ENCODE results near the gene INTS14.
"Not testable (repeated sequence)": the region's sequence is repeated elsewhere in the genome, so short reads cannot be mapped to it uniquely, and the experiment has no call there.

Gene INTS14

DNA sequence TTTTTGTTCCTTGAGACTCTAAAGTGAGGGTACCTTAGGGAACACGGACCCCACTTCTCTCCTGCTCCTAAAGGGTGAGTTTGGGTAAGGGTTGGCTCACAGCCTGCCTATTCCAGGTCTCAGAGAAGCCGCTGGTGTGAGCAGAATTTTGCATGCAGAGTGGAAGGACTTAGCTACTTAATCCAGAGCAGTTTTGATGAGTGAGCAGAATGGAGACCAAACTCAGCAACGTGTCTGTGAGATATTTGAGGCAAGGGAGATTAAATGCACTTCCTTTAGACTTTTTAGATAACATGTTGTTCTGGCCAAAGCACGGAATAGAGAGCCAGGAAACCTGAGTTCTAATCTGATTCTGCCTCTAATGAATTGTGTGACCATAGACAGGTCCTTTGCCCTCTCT lies 15.9 kb upstream of the INTS14 start:
- Histone ChIP-seq H3K4me3 (ENCODE audit: low read length) (no peak overlapping the region), H3K4me1 (ENCODE audit: control insufficient read depth, insufficient read depth, low read length) (no peaks in the 10 kb centered on the region), H3K9me3 (ENCODE audit: control insufficient read depth, low read length) (no peaks in the 10 kb centered on the region), H3K27me3 (ENCODE audit: control insufficient read depth, insufficient read depth, low read length) (no peaks in the 10 kb centered on the region), H3K36me3 (ENCODE audit: control insufficient read depth, insufficient read depth, low read length) (no peaks in the 10 kb centered on the region), H3K9ac (ENCODE audit: low read length) (no peak overlapping the region)

DNA sequence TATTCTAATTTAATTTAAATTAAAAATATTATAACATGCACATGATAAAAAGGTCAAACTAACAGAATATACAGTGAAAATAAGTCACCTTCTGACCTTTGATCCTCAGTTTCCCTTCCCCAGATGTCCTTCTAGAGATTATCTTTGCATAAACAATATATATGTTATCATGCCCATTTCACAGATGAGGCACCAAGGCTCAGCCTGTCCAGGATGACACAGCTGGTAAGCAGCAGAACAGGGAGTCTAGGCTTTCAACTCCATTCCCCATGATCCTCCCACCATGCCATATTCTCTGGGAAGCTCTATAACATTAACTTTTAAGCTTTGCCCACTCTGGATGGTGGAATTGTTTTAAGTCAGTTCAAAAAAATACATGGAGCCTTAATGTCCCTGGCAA lies 12.2 kb upstream of the INTS14 start:
- Histone ChIP-seq H3K4me1 (ENCODE audit: control insufficient read depth, insufficient read depth, low read length) (no peaks in the 10 kb centered on the region), H3K4me3 (ENCODE audit: low read length) (no peak overlapping the region), H3K9me3 (ENCODE audit: control insufficient read depth, low read length) (no peaks in the 10 kb centered on the region), H3K27me3 (ENCODE audit: control insufficient read depth, insufficient read depth, low read length) (no peaks in the 10 kb centered on the region), H3K9ac (ENCODE audit: low read length) (no peak overlapping the region), H3K36me3 (ENCODE audit: control insufficient read depth, insufficient read depth, low read length) (no peaks in the 10 kb centered on the region)

DNA sequence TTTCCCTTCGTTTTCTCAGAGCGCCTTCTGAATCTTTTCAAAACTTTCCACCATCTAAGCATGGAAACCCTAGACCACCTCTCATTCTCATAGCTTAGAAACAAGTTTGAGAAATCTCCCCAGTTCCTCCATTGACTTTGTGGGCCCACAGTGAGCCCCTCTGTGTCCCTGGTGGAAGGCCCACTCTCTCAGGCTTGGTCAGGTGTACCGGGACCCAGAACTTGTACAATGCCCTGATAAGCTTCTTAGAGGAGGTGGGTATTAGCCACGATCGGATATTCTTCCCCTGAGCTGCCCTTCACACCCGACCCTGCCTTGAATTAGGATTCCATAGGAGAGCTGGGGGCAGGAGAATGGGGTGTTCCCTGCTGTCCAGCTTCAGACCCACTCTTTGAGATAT lies 10.7 kb upstream of the INTS14 start, which contains the start of gene SLC24A1:
Gene SLC24A1, plus strand, starts transcription at position 301 of the 400 bp plus-strand sequence. CDS start 2,143 bp downstream, outside the sequence.
- no peak within 1 kb of the TSS for H3K4me3 ChIP-seq (ENCODE audit: low read length)
- H3K4me1 ChIP-seq (ENCODE audit: control insufficient read depth, insufficient read depth, low read length), result no peaks in the 10 kb centered on the region
- no peaks in the 10 kb centered on the region for H3K27me3 ChIP-seq (ENCODE audit: control insufficient read depth, insufficient read depth, low read length)
- no peaks in the 10 kb centered on the region for H3K36me3 ChIP-seq (ENCODE audit: control insufficient read depth, insufficient read depth, low read length)
- no peak within 1 kb of the TSS for H3K9ac ChIP-seq (ENCODE audit: low read length)
- no peaks in the 10 kb centered on the region for H3K9me3 ChIP-seq (ENCODE audit: control insufficient read depth, low read length)

DNA sequence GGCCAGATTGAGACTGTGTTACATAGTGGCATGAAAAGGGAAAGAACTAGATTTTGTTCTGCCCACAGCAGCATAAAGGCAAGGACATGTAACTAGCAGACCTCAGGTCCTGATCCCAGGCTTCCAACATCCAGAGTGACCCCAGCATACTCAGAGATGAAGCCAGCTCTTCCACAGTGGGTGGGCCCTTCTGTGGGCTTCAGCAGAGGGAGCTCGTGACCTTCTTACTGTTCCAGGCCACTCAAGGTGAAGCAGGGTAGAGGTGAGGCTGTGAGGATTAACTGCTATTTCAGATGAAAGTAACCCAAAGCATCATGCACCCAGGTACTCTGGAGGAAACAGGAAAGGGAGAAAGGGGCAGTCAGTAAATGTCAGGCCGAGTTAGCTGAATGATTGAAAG lies 9.9 kb upstream of the INTS14 start:
- no peaks in the 10 kb centered on the region for H3K36me3 ChIP-seq (ENCODE audit: control insufficient read depth, insufficient read depth, low read length)
- no peak overlapping the region for H3K9ac ChIP-seq (ENCODE audit: low read length)
- H3K27me3 ChIP-seq (ENCODE audit: control insufficient read depth, insufficient read depth, low read length), result no peaks in the 10 kb centered on the region
- no peak overlapping the region for H3K4me3 ChIP-seq (ENCODE audit: low read length)
- H3K4me1 ChIP-seq (ENCODE audit: control insufficient read depth, insufficient read depth, low read length), result no peaks in the 10 kb centered on the region
- no peaks in the 10 kb centered on the region for H3K9me3 ChIP-seq (ENCODE audit: control insufficient read depth, low read length)

DNA sequence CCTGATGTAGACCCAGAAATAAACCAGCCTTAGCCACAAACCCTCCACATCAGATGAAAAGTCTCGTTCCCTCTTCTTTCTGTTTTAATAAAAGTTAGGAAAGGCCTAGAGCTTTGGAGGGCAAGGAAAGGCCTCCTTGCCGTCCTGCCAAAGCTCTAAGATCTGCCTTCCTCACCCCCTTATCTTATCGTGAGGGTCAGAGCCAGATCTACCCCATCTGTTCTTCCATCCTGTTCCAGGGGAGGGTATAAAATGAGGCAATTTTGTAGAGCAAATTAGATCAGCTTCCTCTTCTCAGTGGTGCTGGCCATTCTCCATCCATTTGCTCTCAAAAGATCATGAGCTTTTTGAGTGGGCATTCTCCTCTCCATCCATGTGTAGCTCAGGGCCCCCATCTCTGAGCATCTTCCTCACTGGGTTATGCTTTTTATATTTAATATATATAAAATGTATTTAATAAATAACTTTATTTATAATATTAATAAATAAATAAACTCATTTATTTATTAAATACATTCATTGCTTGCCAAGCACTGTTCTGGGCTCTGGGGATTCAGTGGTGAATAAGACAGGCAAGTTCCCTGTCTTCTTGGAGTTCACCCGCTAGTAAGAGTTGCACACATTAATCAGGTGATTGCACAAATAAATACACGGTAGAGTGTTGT lies 8.8 kb upstream of the INTS14 start:
- no peak overlapping the region for H3K9ac ChIP-seq (ENCODE audit: low read length)
- no peaks in the 10 kb centered on the region for H3K9me3 ChIP-seq (ENCODE audit: control insufficient read depth, low read length)
- no peaks in the 10 kb centered on the region for H3K4me1 ChIP-seq (ENCODE audit: control insufficient read depth, insufficient read depth, low read length)
- H3K27me3 ChIP-seq (ENCODE audit: control insufficient read depth, insufficient read depth, low read length), result no peaks in the 10 kb centered on the region
- no peak overlapping the region for H3K4me3 ChIP-seq (ENCODE audit: low read length)
- no peaks in the 10 kb centered on the region for H3K36me3 ChIP-seq (ENCODE audit: control insufficient read depth, insufficient read depth, low read length)

DNA sequence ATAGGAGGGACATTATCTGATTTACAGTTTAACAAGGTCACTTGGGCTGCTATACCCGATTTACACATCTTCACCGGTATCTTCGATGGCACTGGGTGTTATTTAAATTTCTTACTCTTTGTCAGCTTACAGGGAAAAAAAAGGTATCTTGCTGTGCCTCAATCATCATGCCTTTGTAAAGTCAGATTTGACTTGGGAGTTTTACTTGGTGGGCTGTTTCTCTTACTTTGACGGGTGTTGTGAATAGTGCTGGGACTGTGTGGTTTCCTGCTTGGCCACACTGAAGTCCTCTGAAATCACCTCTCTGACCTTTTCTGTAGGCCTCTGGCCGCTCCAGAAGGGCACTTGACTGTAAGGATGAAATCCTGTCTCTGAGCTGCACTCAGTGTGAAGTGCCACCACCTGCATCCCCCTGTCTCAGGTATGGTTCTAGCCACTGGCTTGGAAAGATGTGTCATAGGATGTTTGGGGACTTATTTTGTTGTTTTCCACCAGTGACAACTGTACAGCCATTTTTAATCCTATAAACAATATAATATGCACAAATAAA lies 7.7 kb upstream of the INTS14 start:
- Histone ChIP-seq H3K4me1 (ENCODE audit: control insufficient read depth, insufficient read depth, low read length) (no peaks in the 10 kb centered on the region), H3K27me3 (ENCODE audit: control insufficient read depth, insufficient read depth, low read length) (no peaks in the 10 kb centered on the region), H3K4me3 (ENCODE audit: low read length) (no peak overlapping the region), H3K36me3 (ENCODE audit: control insufficient read depth, insufficient read depth, low read length) (no peaks in the 10 kb centered on the region), H3K9me3 (ENCODE audit: control insufficient read depth, low read length) (no peaks in the 10 kb centered on the region), H3K9ac (ENCODE audit: low read length) (no peak overlapping the region)

DNA sequence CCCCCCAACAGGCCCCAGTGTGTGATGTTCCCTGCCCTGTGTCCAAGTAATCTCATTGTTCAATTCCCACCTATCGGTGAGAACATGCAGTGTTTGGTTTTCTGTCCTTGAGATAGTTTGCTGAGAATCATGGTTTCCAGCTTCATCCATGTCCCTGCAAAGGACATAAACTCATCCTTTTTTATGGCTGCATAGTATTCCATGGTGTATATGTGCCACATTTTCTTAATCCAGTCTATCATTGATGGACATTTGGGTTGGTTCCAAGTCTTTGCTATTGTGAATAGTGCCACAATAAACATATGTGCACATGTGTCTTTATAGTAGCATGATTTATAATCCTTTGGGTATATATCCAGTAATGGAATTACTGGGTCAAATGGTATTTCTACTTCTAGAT lies 5.0 kb upstream of the INTS14 start:
- H3K36me3 ChIP-seq (ENCODE audit: control insufficient read depth, insufficient read depth, low read length); H3K4me3 ChIP-seq (ENCODE audit: low read length); H3K9ac ChIP-seq (ENCODE audit: low read length); H3K27me3 ChIP-seq (ENCODE audit: control insufficient read depth, insufficient read depth, low read length); H3K9me3 ChIP-seq (ENCODE audit: control insufficient read depth, low read length): not testable (repeated sequence)
- H3K4me1 ChIP-seq (ENCODE audit: control insufficient read depth, insufficient read depth, low read length), result peaks cover 12% of the 10 kb centered on the region

DNA sequence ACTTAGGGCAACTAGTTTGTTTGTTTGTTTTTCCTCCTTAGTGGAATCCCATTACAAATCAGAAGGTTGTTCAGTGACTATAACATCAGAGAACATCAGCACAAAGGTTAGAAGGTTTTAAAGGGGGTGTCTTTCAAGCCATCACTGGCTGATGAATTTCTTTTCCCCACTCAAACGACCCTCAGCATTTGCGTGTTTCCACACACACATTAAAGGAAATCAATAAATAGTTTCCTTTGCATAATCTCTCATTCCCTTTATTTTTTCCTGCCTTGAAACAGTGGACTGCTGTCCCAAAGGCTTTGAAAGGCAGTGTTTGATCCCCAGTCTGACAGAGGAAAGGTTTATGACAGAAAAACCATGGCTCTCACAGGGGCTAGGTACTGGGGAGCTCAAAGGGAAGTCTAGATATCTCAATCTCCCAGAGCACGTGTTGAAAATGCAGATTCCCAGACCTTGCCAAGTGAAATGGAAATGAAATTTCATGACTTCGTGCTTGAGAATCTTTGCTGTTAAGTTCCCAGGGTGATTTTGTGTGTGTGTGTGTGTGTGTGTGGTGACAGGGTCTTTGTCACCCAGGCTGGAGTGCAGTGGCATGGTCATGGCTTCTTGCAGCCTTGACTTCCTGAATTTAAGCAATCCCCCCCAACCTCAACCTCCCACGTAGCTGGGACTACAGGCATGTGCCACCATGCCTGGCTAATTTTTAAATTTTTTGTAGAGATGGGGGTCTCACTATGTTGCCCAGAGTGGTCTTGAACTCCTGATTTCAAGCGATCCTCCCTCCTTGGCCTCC lies 2.2 kb upstream of the INTS14 start:
- Histone ChIP-seq H3K36me3 (ENCODE audit: control insufficient read depth, insufficient read depth, low read length) (no peaks in the 10 kb centered on the region), H3K27me3 (ENCODE audit: control insufficient read depth, insufficient read depth, low read length) (no peaks in the 10 kb centered on the region), H3K4me1 (ENCODE audit: control insufficient read depth, insufficient read depth, low read length) (peaks cover 22% of the 10 kb centered on the region), H3K9me3 (ENCODE audit: control insufficient read depth, low read length) (no peaks in the 10 kb centered on the region), H3K9ac (ENCODE audit: low read length) (no peak overlapping the region), H3K4me3 (ENCODE audit: low read length) (no peak overlapping the region)

DNA sequence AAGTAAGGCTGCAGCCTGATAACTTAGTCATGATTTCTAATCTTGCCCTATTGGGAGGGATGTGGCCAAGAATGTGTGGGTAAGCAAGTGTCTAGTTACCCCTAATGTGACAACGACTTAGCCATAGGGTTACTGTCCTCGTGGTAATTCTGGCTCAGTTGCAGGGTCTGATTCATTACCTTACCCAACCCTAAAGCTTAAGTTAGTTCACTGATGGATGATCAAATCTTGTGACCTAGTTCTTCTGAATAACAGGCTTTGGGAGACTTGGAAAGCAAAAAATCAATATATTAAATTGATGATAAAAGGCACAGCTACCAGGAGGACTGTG lies 1.6 kb upstream of the INTS14 start:
- no peaks in the 10 kb centered on the region for H3K27me3 ChIP-seq (ENCODE audit: control insufficient read depth, insufficient read depth, low read length)
- H3K36me3 ChIP-seq (ENCODE audit: control insufficient read depth, insufficient read depth, low read length), result no peaks in the 10 kb centered on the region
- H3K9ac ChIP-seq (ENCODE audit: low read length), result no peak overlapping the region
- no peak overlapping the region for H3K4me3 ChIP-seq (ENCODE audit: low read length)
- no peaks in the 10 kb centered on the region for H3K9me3 ChIP-seq (ENCODE audit: control insufficient read depth, low read length)
- peaks cover 22% of the 10 kb centered on the region for H3K4me1 ChIP-seq (ENCODE audit: control insufficient read depth, insufficient read depth, low read length)

DNA sequence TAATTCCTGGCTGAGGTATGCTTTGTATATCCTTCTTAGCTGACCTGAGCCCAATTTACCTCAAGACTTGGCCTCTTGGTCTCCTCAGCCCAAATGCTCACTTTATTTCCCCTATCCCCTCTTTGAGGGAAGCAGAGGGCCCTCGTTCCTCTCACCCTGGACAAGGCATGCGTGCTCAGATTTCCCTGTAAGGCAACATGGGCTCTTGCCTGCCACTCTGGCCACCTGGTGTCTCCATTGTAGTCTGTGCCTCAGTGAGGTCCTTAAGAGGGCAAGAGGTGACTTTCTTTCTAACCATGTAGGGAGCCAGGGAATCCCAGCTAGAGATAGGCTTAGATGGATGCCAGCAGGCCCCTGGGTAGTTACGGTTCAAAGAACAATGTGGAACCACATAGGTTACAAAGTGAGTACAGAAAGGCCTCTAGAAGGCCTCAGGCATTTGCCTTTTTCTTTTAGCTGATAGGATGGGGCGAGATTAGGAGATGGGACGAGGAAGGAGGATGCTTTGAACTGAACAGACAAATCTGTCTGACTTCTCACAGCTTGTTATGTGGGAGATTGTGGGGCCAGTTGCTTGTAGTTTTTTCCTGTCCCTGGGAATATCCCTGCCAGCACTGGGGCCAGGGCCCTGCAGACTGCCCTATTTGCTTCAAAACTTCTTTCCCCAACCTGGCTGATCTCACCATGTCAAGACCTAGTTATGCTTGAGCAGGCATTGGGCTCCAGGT lies 1.1 kb upstream of the INTS14 start:
- Histone ChIP-seq H3K9me3 (ENCODE audit: control insufficient read depth, low read length) (no peaks in the 10 kb centered on the region), H3K4me3 (ENCODE audit: low read length) (peak overlapping the region; percentile 71), H3K27me3 (ENCODE audit: control insufficient read depth, insufficient read depth, low read length) (no peaks in the 10 kb centered on the region), H3K9ac (ENCODE audit: low read length) (peak overlapping the region; percentile 99), H3K4me1 (ENCODE audit: control insufficient read depth, insufficient read depth, low read length) (peaks cover 22% of the 10 kb centered on the region), H3K36me3 (ENCODE audit: control insufficient read depth, insufficient read depth, low read length) (no peaks in the 10 kb centered on the region)

DNA sequence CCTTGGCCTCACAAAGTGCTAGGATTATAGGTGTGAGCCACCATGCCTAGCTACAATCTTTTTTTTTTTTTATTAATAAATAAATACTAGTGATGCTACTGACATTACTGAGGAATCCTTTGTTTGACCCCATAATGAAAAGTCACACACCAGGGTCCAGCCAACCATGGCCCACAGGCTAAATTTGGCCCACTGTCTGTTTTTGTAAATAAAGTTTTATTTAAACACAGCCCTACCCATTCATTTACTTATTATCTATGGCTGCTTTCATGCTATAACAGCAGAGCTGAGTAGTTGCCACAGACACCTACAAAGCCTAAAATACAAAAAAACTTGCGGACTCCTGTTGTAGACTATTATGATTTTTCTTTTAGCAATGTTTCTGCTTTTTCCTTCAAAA lies 7.4 kb downstream of the INTS14 start:
- Histone ChIP-seq H3K36me3 (ENCODE audit: control insufficient read depth, insufficient read depth, low read length) (no peaks in the 10 kb centered on the region), H3K4me3 (ENCODE audit: low read length) (no peak overlapping the region), H3K9me3 (ENCODE audit: control insufficient read depth, low read length) (no peaks in the 10 kb centered on the region), H3K9ac (ENCODE audit: low read length) (no peak overlapping the region), H3K27me3 (ENCODE audit: control insufficient read depth, insufficient read depth, low read length) (no peaks in the 10 kb centered on the region), H3K4me1 (ENCODE audit: control insufficient read depth, insufficient read depth, low read length) (no peaks in the 10 kb centered on the region)

DNA sequence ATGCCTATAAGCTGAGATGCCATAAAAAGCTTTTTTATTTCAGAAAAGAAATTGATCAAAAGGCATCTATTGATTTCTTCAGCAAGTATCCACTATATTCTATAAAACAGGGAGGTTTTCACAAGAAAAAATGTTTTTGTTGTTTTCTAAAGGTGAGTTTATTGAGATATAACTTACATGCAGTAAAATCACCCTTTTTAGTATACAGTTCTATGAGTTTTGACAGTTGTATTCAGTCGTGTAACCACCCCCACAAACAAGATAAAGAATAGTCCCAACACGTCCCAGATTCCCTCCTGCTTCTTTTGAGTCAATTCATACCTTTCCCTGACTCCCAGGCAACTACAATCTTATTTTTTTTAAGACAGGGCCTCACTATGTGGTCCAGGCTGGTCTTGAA lies 7.8 kb downstream of the INTS14 start:
- no peaks in the 10 kb centered on the region for H3K9me3 ChIP-seq (ENCODE audit: control insufficient read depth, low read length)
- H3K9ac ChIP-seq (ENCODE audit: low read length), result no peak overlapping the region
- no peaks in the 10 kb centered on the region for H3K4me1 ChIP-seq (ENCODE audit: control insufficient read depth, insufficient read depth, low read length)
- no peaks in the 10 kb centered on the region for H3K27me3 ChIP-seq (ENCODE audit: control insufficient read depth, insufficient read depth, low read length)
- no peak overlapping the region for H3K4me3 ChIP-seq (ENCODE audit: low read length)
- H3K36me3 ChIP-seq (ENCODE audit: control insufficient read depth, insufficient read depth, low read length), result no peaks in the 10 kb centered on the region

All from mucosa of stomach (tissue), 1 donor.